ENCODE results near the gene ENOX1. TPM values are rescaled to one million over a fixed set of nuclear protein-coding genes. Genes with fewer than 3 reads are reported as not detected.

The ENOX1 gene
- total and polyA plus RNA-seq, 9 of the 15 experiments (the other 6 are each of a cell fraction or from before 2014, with no cell fraction given) = not detected

DNA sequence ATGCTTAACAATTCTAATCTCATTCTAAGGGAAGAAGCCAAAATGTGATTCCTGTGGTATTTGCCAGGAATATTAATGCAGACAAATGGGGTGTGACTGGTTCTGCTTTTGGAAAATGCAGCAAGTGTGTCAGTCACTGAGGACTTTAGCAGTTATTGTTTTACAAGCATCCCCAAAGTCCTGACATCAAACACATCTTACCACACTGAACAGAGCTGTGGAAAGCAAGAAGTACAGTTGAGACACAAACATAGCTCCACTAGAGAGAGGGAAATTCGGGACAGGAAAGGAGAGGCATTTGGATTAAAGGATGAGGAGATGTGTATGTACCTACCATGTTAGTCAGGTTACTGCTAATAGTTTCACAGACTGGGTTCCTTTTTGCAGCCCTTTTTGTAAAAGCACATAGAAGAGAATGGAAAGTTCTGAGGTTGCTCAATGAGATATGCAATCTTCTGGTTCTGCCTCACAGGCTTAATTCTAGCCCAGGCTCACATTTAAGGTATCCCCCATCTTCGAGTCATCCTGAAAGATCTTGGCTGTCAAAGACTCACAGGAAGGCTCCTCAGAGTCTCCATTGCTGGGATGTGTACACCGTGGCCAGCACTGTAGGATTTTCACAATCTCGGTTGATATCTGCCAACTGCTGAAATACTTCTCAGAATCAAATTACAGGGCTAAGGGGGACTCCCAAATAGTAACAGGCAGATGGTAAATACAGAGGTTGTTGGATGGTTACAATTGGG, 446.8 kb downstream of the ENOX1 start:
- intact Hi-C loops (cut with micrococcal nuclease) (no loop called here), in situ Hi-C loops (cut with MboI) (no loop called here)
- no peaks in the 10 kb centered on the region for H4K20me1 ChIP-seq (replicated peaks; ENCODE audit: control insufficient read depth, insufficient read depth, low read length)
- no TSS peak for BruUV-seq (replicated peaks)
- ATAC-seq = no peak
- no peak overlapping the region for H2AFZ ChIP-seq (ENCODE audit: low read depth, low read length)
- WGBS (ENCODE audit: insufficient coverage, low coverage, missing lambda C conversion rate) = 0% methylated on average over 4 of the region's 4 CpGs
- H3K27ac ChIP-seq (ENCODE audit: extremely low read depth, low read depth, low read length) = no peak overlapping the region
- H3K9me3 ChIP-seq (replicated peaks; ENCODE audit: control insufficient read depth, insufficient read depth, low read depth, low read length) = no peaks in the 10 kb centered on the region
- CTCF ChIA-PET (ENCODE audit: low intra/inter-chr PET ratio) = no interaction called here
- no peaks in the 10 kb centered on the region for H3K79me2 ChIP-seq (ENCODE audit: control insufficient read depth, insufficient read depth, low read length)
- no peaks in the 10 kb centered on the region for H3K4me1 ChIP-seq (replicated peaks in 1 of 2; ENCODE audit: control insufficient read depth in 2 of 2, insufficient read depth in 2 of 2, low read length in 2 of 2)
- H3K27me3 ChIP-seq (ENCODE audit: control insufficient read depth in 2 of 2, insufficient read depth in 2 of 2, low read length in 2 of 2) = no peaks in the 10 kb centered on the region
- no peaks in the 10 kb centered on the region for H3K36me3 ChIP-seq (ENCODE audit: control insufficient read depth, insufficient read depth, low read length)
- no peak overlapping the region for H3K4me3 ChIP-seq
- no peak overlapping the region for H3K9ac ChIP-seq (ENCODE audit: insufficient read depth in 1 of 2, low read depth in 2 of 2, low read length in 2 of 2)
- H3K9me1 ChIP-seq (ENCODE audit: control insufficient read depth, insufficient read depth, low read length) = no peaks in the 10 kb centered on the region
- H3K4me2 ChIP-seq (ENCODE audit: insufficient read depth, low read length) = no peak overlapping the region
- DNase-seq (ENCODE audit: extremely low read depth in 1 of 4, low spot score in 3 of 4) = no peak
- POLR2A ChIA-PET = no interaction called here
- no peak for FAIRE-seq
- TF ChIP-seq NBN (IDR thresholded peaks at IDR 0.05; ENCODE audit: low read depth) = no peak
- TF ChIP-seq EHMT2 (IDR thresholded peaks at IDR 0.05) = no peak
- TF ChIP-seq, protein P1, sequence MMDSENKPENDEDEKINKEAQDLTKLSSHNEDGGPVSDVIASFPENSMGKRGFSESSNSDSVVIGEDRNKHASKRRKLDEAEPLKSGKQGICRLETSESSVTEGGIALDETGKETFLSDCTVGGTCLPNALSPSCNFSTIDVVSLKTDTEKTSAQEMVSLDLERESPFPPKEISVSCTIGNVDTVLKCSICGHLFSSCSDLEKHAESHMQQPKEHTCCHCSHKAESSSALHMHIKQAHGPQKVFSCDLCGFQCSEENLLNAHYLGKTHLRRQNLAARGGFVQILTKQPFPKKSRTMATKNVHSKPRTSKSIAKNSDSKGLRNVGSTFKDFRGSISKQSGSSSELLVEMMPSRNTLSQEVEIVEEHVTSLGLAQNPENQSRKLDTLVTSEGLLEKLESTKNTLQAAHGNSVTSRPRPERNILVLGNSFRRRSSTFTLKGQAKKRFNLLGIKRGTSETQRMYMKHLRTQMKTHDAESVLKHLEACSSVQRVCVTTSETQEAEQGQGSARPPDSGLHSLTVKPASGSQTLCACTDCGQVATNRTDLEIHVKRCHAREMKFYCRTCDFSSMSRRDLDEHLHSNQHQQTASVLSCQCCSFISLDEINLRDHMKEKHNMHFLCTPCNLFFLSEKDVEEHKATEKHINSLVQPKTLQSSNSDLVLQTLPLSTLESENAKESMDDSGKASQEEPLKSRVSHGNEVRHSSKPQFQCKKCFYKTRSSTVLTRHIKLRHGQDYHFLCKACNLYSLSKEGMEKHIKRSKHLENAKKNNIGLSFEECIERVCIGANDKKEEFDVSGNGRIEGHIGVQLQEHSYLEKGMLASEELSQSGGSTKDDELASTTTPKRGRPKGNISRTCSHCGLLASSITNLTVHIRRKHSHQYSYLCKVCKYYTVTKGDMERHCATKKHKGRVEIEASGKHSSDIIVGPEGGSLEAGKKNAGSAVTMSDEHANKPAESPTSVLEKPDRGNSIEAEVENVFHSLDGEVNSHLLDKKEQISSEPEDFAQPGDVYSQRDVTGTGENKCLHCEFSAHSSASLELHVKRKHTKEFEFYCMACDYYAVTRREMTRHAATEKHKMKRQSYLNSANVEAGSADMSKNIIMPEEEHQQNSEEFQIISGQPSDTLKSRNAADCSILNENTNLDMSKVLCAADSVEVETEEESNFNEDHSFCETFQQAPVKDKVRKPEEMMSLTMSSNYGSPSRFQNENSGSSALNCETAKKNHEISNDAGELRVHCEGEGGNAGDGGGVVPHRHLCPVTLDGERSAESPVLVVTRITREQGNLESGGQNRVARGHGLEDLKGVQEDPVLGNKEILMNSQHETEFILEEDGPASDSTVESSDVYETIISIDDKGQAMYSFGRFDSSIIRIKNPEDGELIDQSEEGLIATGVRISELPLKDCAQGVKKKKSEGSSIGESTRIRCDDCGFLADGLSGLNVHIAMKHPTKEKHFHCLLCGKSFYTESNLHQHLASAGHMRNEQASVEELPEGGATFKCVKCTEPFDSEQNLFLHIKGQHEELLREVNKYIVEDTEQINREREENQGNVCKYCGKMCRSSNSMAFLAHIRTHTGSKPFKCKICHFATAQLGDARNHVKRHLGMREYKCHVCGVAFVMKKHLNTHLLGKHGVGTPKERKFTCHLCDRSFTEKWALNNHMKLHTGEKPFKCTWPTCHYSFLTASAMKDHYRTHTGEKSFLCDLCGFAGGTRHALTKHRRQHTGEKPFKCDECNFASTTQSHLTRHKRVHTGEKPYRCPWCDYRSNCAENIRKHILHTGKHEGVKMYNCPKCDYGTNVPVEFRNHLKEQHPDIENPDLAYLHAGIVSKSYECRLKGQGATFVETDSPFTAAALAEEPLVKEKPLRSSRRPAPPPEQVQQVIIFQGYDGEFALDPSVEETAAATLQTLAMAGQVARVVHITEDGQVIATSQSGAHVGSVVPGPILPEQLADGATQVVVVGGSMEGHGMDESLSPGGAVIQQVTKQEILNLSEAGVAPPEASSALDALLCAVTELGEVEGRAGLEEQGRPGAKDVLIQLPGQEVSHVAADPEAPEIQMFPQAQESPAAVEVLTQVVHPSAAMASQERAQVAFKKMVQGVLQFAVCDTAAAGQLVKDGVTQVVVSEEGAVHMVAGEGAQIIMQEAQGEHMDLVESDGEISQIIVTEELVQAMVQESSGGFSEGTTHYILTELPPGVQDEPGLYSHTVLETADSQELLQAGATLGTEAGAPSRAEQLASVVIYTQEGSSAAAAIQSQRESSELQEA (IDR thresholded peaks at IDR 0.05; ENCODE audit: low read depth) = no peak
- TF ChIP-seq DDX20 (tag; IDR thresholded peaks at IDR 0.05; ENCODE audit: low read depth) = no peak
- no peak for TF ChIP-seq RBBP5 (IDR thresholded peaks at IDR 0.05; ENCODE audit: borderline replicate concordance, insufficient read depth, low read length, poor library complexity, severe bottlenecking)
- TF ChIP-seq THRAP3 (IDR thresholded peaks at IDR 0.05; ENCODE audit: borderline replicate concordance) = no peak
- TF ChIP-seq, protein P2, sequence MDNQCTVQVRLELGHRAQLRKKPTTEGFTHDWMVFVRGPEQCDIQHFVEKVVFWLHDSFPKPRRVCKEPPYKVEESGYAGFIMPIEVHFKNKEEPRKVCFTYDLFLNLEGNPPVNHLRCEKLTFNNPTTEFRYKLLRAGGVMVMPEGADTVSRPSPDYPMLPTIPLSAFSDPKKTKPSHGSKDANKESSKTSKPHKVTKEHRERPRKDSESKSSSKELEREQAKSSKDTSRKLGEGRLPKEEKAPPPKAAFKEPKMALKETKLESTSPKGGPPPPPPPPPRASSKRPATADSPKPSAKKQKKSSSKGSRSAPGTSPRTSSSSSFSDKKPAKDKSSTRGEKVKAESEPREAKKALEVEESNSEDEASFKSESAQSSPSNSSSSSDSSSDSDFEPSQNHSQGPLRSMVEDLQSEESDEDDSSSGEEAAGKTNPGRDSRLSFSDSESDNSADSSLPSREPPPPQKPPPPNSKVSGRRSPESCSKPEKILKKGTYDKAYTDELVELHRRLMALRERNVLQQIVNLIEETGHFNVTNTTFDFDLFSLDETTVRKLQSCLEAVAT (IDR thresholded peaks at IDR 0.05) = no peak
- no peak for TF ChIP-seq SREBF1 (IDR thresholded peaks at IDR 0.05; ENCODE audit: borderline replicate concordance, low read depth, low read length)
- TF ChIP-seq JUND (IDR thresholded peaks at IDR 0.05; ENCODE audit: borderline replicate concordance, low read depth, low read length) = no peak
- no peak for TF ChIP-seq JUND (tag; IDR thresholded peaks at IDR 0.05; ENCODE audit: borderline replicate concordance, low read depth, low read length)
